ENCODE results near the gene UVRAG.

UVRAG gene

GRCh38 chr11:76158394-76159302 lies 343.6 kb downstream of the UVRAG start:
- DNase-seq, result no peak

GRCh38 chr11:76159303-76159937 lies 344.4 kb downstream of the UVRAG start:
- no peak for DNase-seq

GRCh38 chr11:76159983-76160661 lies 345.1 kb downstream of the UVRAG start:
- no peak for DNase-seq

GRCh38 chr11:76160856-76161255 lies 345.8 kb downstream of the UVRAG start:
- DNase-seq, result no peak

DNA sequence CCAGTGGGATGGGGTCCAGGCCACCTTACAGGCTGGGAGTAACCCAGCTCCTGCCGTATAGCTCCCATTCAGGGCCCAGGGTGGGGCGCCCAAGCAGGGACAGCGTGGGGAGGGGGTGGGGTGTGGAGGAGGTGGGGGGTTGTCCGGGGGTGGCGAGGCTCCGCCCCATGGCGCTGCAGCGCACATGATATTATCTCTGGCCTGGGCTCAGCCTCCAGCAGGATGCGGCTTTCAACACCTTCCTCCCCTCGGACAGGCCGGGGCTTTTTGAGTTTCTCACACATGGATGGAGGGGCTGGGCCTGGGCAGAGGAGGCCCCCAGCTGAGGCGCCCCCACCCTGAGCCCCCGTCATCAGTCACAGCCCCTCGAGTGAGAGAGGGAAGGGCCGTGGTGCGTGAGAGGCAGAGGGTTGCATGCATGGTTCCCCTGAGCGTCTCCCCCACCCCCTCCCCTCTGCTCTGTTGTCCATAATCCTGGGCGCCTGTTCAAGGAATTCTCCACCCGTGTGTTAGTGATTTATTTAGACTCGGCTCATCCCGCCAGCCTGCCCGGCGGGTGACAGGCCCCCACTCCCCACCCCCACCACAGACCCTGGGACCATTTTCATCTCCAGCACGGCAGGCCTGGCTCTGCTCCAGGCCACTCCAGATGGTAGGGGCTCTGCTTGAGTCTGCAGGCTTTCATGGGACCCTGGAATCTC lies 346.4 kb downstream of the UVRAG start:
- no peak for DNase-seq

DNA sequence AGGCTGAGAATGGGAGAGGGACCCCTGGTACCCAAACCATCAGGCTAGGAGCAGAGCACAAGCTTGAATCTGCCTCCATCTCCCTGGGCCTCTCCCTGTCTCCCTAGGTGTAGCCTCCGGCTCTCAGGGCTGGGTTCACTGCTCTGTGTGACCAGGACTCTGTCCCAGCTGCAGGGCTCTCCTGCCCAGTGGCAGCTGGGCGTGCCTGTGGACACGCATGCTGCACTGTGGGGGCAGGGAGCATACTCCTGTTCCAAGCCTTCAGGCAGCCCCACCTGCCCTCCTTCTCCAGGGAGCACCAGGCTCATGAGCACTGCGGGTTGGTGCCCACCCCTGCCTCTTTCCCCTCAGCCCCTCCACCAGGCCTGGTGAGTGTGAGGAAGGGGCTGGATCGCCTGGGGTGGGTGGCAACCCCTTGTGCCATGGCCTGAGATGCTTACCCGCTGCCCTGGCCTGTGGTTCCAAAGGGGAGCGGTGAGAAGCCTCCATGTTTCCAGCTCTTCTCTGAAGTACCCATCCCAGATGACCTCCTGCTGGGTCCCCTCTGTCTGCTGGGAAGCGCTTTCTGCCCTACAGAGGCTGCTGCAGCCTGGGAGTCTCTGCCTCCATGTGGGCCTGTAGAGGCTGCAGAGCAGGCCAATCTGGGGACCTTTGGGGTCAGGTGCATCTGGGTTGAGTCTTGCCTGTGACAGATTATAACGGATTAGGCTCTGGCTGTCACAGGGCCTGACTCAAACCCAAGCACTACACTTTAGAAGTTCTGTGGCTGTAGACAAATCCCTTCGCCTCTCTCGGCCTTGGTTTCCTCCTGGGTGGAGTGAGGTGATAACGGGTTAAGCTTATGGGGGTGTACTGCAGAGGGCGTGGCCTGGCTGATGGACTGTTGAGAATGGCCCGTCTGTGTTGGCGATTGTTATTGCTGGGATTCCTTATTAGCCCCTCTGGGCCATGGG lies 347.6 kb downstream of the UVRAG start:
- DNase-seq, result no peak

DNA sequence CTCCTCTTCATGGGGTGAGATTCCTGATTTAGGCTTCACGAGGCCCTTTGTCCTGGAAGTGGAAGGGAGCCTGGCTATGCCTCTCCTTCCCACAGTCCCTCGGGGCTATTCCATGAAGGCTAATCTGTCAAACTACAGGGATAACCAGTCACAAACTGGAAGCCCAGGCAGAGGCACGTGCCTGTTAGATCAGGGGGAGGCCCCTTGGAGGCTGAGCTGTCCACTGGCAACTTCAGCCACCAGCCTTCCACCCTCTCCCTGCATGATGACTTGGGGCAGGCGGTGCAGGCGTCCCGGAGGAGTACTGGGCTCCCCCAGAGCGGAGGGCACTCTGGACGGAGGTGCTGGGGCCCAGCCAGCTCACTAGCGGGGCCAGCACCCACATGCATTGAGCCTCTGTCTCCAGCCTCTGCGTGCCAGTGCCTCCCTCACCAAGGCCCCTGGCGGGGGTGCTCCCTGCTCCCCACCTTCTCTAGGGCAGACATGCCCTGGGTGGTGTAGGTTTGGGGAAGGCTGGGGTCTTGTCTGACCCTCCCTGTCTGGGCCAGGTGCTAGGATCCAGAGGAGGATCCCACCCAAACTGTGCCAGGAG lies 348.4 kb downstream of the UVRAG start:
- DNase-seq, result no peak

- no peak for DNase-seq
Measured at GRCh38 chr11:76164081-76164480, 349.1 kb downstream of the UVRAG start.

DNA sequence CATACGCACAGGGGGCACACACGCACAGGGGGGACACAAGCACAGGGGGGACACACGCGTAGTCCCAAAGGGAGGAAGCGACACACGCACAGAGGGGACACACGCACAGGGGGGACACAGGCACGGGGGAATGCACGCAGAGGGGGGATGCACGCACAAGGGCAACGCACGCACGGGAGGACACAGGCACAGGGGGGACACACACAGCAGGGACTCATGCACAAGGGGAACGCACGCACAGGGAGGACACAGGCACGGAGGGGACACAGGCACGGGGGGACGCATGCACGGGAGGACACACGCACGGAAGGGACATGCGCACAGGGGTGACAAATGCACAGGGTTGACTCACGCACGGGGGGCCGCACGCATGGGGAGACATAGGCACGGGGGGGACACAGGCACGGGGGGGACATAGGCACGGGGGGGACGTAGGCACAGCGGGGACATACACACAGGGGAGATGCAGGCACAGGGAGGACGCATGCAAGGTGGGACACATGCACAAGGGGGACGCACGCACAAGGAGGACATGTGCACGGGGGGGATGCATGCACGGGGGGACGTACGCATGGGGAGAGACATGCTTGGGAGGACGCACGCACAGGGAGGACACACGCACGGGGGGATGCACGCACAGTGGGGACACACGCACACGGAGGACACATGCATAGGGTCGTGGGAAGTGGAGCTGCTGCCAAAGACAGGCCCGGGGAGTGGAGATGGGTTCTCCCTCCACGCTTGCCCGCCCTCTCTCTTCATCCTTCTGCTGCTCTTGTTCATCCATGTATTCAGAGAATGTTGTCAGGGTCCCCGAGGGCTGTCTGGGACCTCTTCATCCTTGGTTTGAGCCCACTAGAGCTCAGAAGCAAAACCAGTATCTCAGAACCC lies 350.1 kb downstream of the UVRAG start:
- DNase-seq, result no peak

- no peak for DNase-seq
Measured at GRCh38 chr11:76166314-76166713, 351.3 kb downstream of the UVRAG start.

- DNase-seq, result no peak
Measured at GRCh38 chr11:76167590-76167989, 352.6 kb downstream of the UVRAG start.

- DNase-seq, result peak; percentile 58
Measured at GRCh38 chr11:76169473-76169896, 354.5 kb downstream of the UVRAG start.

- DNase-seq, result no peak
Measured at GRCh38 chr11:76170468-76170867, 355.5 kb downstream of the UVRAG start.

- no peak for DNase-seq
Measured at GRCh38 chr11:76172583-76172982, 357.6 kb downstream of the UVRAG start.

GRCh38 chr11:76173663-76174062 lies 358.7 kb downstream of the UVRAG start:
- peak; percentile 13 for DNase-seq

- no peak for DNase-seq
Measured at GRCh38 chr11:76174330-76174729, 359.3 kb downstream of the UVRAG start.

DNA sequence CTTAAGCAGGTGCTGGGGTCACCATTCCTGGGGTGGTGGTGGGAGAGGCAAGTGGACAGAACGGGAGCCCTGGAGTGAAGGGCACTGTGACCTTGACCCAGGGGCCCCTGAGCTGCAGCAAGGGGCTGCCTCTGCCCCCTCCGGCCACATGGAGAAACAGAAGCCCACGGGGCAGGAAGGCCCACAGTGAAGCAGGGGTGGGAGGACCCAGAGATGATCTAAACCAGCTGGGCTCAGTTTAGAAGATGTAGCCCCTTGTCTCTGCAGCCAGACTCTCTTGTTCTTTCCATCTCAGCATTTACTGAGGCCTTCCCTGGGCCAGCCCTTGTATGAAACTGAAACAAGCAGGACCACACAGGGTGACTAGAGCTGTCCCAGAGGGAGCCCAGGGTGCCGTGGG lies 360.8 kb downstream of the UVRAG start:
- DNase-seq, result no peak

DNA sequence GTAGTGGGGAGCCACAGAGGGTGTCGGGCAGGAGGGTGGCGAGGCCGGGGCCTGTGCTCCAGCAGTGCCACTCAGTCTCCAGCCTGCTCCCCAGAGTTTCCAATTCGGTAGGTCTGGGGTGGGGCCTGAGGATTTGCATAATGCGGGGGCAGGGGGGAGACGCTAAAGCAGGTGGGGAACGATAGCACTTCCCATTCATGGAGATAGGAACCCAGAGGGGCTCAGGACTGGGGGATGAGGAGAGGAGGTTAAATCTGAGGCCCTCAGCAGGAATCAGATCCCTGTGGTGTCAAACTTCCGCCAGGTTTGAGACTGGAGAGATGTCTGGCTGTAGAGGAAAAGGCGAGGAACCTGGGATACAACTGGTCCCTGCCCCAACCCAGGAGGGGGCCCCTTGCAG lies 361.5 kb downstream of the UVRAG start:
- no peak for DNase-seq

- DNase-seq, result no peak
Measured at GRCh38 chr11:76177250-76177686, 362.3 kb downstream of the UVRAG start.

DNA sequence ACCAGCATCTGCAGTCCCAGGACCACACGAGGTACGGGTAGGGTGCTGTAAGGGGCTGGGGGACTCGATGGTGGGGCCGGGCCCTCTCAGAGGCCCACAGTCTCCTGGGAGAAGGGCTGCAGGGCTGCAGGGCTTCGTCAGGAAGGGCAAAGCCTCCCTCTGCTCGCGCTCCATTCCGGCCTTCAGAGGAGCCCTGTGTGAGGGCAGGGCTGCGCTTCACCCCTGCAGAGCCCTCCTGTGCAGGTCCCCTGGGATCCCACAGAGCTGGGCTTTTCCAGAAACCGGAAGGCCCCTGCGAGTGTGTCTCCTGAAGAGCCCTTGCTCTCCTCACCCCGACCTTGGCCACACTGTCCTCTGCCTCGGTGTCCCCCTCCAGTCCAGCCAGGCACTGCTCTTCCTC lies 364.1 kb downstream of the UVRAG start:
- no peak for DNase-seq

All from NCI-H226 (cell line).